HG02870 (cell line): ENCODE data around the gene TM9SF4.
"Not testable (repeated sequence)": the region's sequence is repeated elsewhere in the genome, so short reads cannot be mapped to it uniquely, and the experiment has no call there.

ENCODE experiments used
- ATAC-seq: cut with Tn5 transposase; IDR thresholded peaks from one replicate; pipeline ENCODE4 v1.9.1; 2021; ENCODE audit warnings: mild to moderate bottlenecking, moderate library complexity; ENCODE audit not compliant: unreplicated experiment

The TM9SF4 gene

GRCh38 chr20:32089637-32090362 lies 19.7 kb upstream of the TM9SF4 start:
- ATAC-seq, result no peak

GRCh38 chr20:32091888-32092346 lies 17.6 kb upstream of the TM9SF4 start:
- ATAC-seq, result no peak

- no peak for ATAC-seq
Observed at GRCh38 chr20:32098786-32099185, 10.7 kb upstream of the TM9SF4 start.

GRCh38 chr20:32108814-32109391 lies 611 bp upstream of the TM9SF4 start:
- ATAC-seq, result no peak

GRCh38 chr20:32110173-32110704 lies 725 bp downstream of the TM9SF4 start:
- ATAC-seq, result no peak

- ATAC-seq, result no peak
Observed at GRCh38 chr20:32110727-32111126, 1.2 kb downstream of the TM9SF4 start.

- no peak for ATAC-seq
Observed at GRCh38 chr20:32111156-32111686, 1.7 kb downstream of the TM9SF4 start.

GRCh38 chr20:32111753-32112152 lies 2.2 kb downstream of the TM9SF4 start:
- no peak for ATAC-seq

- ATAC-seq, result no peak
Observed at GRCh38 chr20:32112841-32113240, 3.3 kb downstream of the TM9SF4 start.

GRCh38 chr20:32113591-32114260 lies 4.2 kb downstream of the TM9SF4 start:
- no peak for ATAC-seq

- no peak for ATAC-seq
Observed at GRCh38 chr20:32114305-32114960, 4.9 kb downstream of the TM9SF4 start.

GRCh38 chr20:32115211-32115767 lies 5.8 kb downstream of the TM9SF4 start:
- ATAC-seq, result no peak

GRCh38 chr20:32116079-32116521 lies 6.6 kb downstream of the TM9SF4 start:
- no peak for ATAC-seq

- not testable (repeated sequence) for ATAC-seq
Observed at GRCh38 chr20:32116796-32117195, 7.3 kb downstream of the TM9SF4 start.

- not testable (repeated sequence) for ATAC-seq
Observed at GRCh38 chr20:32118427-32118826, 8.9 kb downstream of the TM9SF4 start.

- ATAC-seq, result no peak
Observed at GRCh38 chr20:32119734-32120133, 10.2 kb downstream of the TM9SF4 start.

- ATAC-seq, result not testable (repeated sequence)
Observed at GRCh38 chr20:32121908-32122307, 12.4 kb downstream of the TM9SF4 start.

GRCh38 chr20:32123088-32123487 lies 13.6 kb downstream of the TM9SF4 start:
- ATAC-seq, result no peak

GRCh38 chr20:32124916-32125454 lies 15.5 kb downstream of the TM9SF4 start:
- no peak for ATAC-seq

- no peak for ATAC-seq
Observed at GRCh38 chr20:32125506-32125905, 16.0 kb downstream of the TM9SF4 start.
